GM12872 (cell line): ENCODE data around the gene GABRR3.

Source experiments
- CTCF ChIP-seq: IDR thresholded peaks from 3 replicates; pipeline ENCODE4 v1.5.1; 2011; ENCODE audit warnings: low read depth, mild to moderate bottlenecking, low read length, moderate library complexity; ENCODE audit not compliant: insufficient read depth

Gene GABRR3

GRCh38 chr3:97988784-97989568 is 46.1 kb downstream of the GABRR3 start:
- TF ChIP-seq CTCF = no peak

- no peak for TF ChIP-seq CTCF
Observed at GRCh38 chr3:97987306-97987705, 47.8 kb downstream of the GABRR3 start.

GRCh38 chr3:97983933-97984491 is 51.1 kb downstream of the GABRR3 start:
- TF ChIP-seq CTCF = no peak

GRCh38 chr3:97981886-97982285 is 53.2 kb downstream of the GABRR3 start:
- TF ChIP-seq CTCF = no peak

GRCh38 chr3:97979610-97980009 is 55.5 kb downstream of the GABRR3 start:
- TF ChIP-seq CTCF = no peak

GRCh38 chr3:97975466-97975865 is 59.6 kb downstream of the GABRR3 start:
- TF ChIP-seq CTCF = no peak

GRCh38 chr3:97974996-97975395 is 60.1 kb downstream of the GABRR3 start:
- no peak for TF ChIP-seq CTCF
